GM19372 (cell line): Measurements from ENCODE around the gene ARHGAP15.

Experiments
- ATAC-seq: cut with Tn5 transposase; IDR thresholded peaks from one replicate; pipeline ENCODE4 v1.9.1; 2021; ENCODE audit warnings: mild to moderate bottlenecking, low read depth, moderate library complexity; ENCODE audit not compliant: unreplicated experiment

Gene ARHGAP15

GRCh38 chr2:143142598-143142997 lies 13.4 kb downstream of the ARHGAP15 start:
- no peak for ATAC-seq

GRCh38 chr2:143144813-143145455 lies 15.7 kb downstream of the ARHGAP15 start:
- ATAC-seq = no peak

GRCh38 chr2:143146366-143146765 lies 17.1 kb downstream of the ARHGAP15 start:
- ATAC-seq = no peak

GRCh38 chr2:143146815-143147530 lies 17.8 kb downstream of the ARHGAP15 start:
- no peak for ATAC-seq

GRCh38 chr2:143148011-143148410 lies 18.8 kb downstream of the ARHGAP15 start:
- ATAC-seq = no peak

- no peak for ATAC-seq
These were observed 19.5 kb downstream of the ARHGAP15 start for GRCh38 chr2:143148757-143149156.

GRCh38 chr2:143150287-143150686 lies 21.1 kb downstream of the ARHGAP15 start:
- ATAC-seq = peak; percentile 75

GRCh38 chr2:143151111-143151752 lies 22.0 kb downstream of the ARHGAP15 start:
- no peak for ATAC-seq

GRCh38 chr2:143152219-143152618 lies 23.0 kb downstream of the ARHGAP15 start:
- no peak for ATAC-seq

GRCh38 chr2:143152637-143153036 lies 23.4 kb downstream of the ARHGAP15 start:
- no peak for ATAC-seq

GRCh38 chr2:143155661-143156060 lies 26.4 kb downstream of the ARHGAP15 start:
- ATAC-seq = no peak

GRCh38 chr2:143157001-143157400 lies 27.8 kb downstream of the ARHGAP15 start:
- ATAC-seq = no peak

GRCh38 chr2:143157418-143157817 lies 28.2 kb downstream of the ARHGAP15 start:
- no peak for ATAC-seq

GRCh38 chr2:143158098-143158497 lies 28.9 kb downstream of the ARHGAP15 start:
- no peak for ATAC-seq

- no peak for ATAC-seq
These were observed 29.6 kb downstream of the ARHGAP15 start for GRCh38 chr2:143158551-143159485.

- no peak for ATAC-seq
These were observed 30.2 kb downstream of the ARHGAP15 start for GRCh38 chr2:143159486-143159840.

GRCh38 chr2:143160732-143161707 lies 31.8 kb downstream of the ARHGAP15 start:
- no peak for ATAC-seq

- peak; percentile 89 for ATAC-seq
These were observed 33.1 kb downstream of the ARHGAP15 start for GRCh38 chr2:143162123-143162837.

- no peak for ATAC-seq
These were observed 33.8 kb downstream of the ARHGAP15 start for GRCh38 chr2:143162997-143163396.
